SK-N-MC (cell line): ENCODE data around the gene ESYT2.
A peak's percentile ranks its signal among the peaks of the same experiment; 100 is the strongest.

Source experiments
- DNase-seq: peaks from one replicate; pipeline ENCODE4 v3.0.0-alpha.2; 2011; ENCODE audit warnings: low read depth, low spot score
- H3K27ac ChIP-seq: fragments of 200-600 bp; sonication (generic); 2 replicates; pipeline ENCODE4 v1.5.1; 2016; ENCODE audit warnings: mixed run types
- H3K36me3 ChIP-seq: fragments of 200-600 bp; sonication (generic); 2 replicates; pipeline ENCODE4 v1.6.1; 2017; ENCODE audit warnings: antibody characterized with exemption, low read length, mixed read lengths; ENCODE audit not compliant: insufficient read depth
- H3K4me3 ChIP-seq: fragments of 200-600 bp; sonication (generic); 2 replicates; pipeline ENCODE4 v1.5.1; 2016
- H3K9ac ChIP-seq: fragments of 200-600 bp; sonication (generic); 2 replicates; pipeline ENCODE4 v1.8.0; 2017; ENCODE audit warnings: mixed run types, mixed read lengths; ENCODE audit not compliant: insufficient read length
- H3K9me3 ChIP-seq: fragments of 200-600 bp; sonication (generic); 2 replicates; pipeline ENCODE4 v1.6.1; 2017; ENCODE audit warnings: low read depth, mild to moderate bottlenecking, antibody characterized with exemption, low read length, moderate library complexity, mixed read lengths
- EZH2 ChIP-seq: fragments of 200-600 bp; sonication (generic); IDR thresholded peaks from one replicate; pipeline ENCODE4 v1.6.1; 2017; ENCODE audit warnings: antibody characterized with exemption
- FOXP2 ChIP-seq: optimal IDR thresholded peaks from 2 replicates; pipeline ENCODE3; 2011; ENCODE audit warnings: mild to moderate bottlenecking, moderate library complexity; ENCODE audit not compliant: insufficient read depth; ENCODE audit errors: extremely low read length, control extremely low read depth
- POLR2AphosphoS5 ChIP-seq: IDR thresholded peaks from 2 replicates; pipeline ENCODE4 v1.6.1; 2012; ENCODE audit warnings: mild to moderate bottlenecking, low read depth, low read length, borderline replicate concordance

Gene ESYT2

DNA sequence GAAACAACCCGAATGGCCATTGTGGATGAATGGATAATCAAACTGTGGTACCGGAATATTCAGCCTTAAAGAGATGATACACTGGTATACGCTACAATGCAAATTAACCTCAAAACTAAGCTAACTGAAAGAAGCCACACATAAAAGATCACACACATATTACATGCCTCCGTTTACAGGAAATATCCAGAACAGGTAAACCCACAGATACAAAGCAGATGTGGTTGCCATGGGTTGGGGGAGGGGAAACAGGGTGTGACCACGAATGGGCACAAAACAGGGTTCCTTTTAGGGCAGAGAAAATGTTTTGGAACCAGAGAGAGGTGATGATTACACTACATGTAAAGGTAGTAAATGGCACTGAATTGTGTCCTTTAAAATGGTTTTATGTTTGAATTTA lies 16.6 kb downstream of the ESYT2 start:
- Histone ChIP-seq H3K9me3 (no peaks in the 10 kb centered on the region), H3K9ac (no peak overlapping the region), H3K27ac (0 out of 2 replicates have a peak overlapping the region, but pooled peaks have one; percentile 44), H3K36me3 (no peaks in the 10 kb centered on the region), H3K4me3 (no peak overlapping the region)
- DNase-seq = no peak
- no peak for TF ChIP-seq FOXP2
- TF ChIP-seq POLR2AphosphoS5 = no peak
- TF ChIP-seq EZH2 = no peak

DNA sequence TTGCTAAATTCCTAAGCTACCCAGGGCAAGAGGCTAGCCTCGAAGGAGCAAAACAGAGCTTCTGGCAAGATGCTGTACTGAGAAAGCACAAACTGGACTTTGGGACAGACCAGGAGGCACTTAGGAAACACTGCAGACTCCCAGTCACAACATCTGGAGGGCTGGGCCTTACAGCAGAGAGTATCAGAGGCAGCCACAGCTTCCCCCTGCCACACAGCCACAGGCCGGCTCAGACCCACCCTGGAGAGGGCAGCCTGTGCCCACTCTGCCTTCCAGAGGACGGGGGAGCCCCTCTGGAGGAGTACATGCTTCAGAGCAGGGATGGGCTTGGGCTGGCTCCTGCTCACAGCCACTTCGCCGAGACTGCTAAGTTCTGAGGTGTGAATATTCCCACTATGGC lies 17.4 kb downstream of the ESYT2 start:
- H3K9ac ChIP-seq = no peak overlapping the region
- H3K9me3 ChIP-seq = no peaks in the 10 kb centered on the region
- H3K27ac ChIP-seq = no peak overlapping the region
- no peaks in the 10 kb centered on the region for H3K36me3 ChIP-seq
- no peak for DNase-seq
- no peak overlapping the region for H3K4me3 ChIP-seq
- TF ChIP-seq EZH2 = no peak
- no peak for TF ChIP-seq FOXP2
- no peak for TF ChIP-seq POLR2AphosphoS5

DNA sequence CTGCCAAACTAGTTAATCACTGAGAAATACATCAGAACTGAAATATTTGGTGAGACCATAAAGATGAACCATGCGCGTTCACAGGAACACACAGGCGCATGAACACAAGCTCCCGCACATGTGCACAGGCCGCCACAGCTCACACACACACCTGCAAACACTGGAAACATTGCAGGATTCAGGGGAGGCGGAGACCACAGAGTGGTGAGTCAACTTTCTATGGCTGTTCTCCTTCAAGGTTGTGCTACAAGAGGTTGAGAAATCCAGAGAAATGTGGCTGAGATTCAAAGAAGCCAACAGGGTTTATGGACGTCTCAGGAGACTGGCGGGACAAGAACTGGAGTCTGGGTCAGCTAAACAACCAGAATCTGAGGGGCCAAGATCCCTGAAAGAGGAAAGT lies 17.8 kb downstream of the ESYT2 start:
- TF ChIP-seq FOXP2 = no peak
- no peak for TF ChIP-seq EZH2
- no peak for TF ChIP-seq POLR2AphosphoS5
- Histone ChIP-seq H3K27ac (no peak overlapping the region), H3K9ac (no peak overlapping the region)

DNA sequence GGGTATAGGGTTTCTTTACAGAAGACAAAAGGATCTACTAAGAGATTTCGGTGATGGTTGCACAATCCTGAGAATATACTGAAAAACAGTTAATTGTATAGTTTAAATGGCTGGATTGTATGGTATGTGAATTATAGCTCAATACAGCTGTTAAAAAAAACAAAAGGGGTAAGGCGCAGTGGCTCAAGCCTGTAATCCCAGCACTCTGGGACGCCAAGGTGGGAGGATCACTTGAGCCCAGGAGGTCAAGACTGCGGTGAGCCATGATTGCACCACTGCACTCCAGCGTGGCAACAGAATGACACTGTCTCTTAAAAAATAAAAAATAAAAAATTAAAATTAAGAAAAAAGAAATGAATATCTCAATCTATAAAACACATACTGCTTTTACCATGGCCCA lies 18.5 kb downstream of the ESYT2 start:
- Histone ChIP-seq H3K4me3 (no peak overlapping the region), H3K36me3 (no peaks in the 10 kb centered on the region), H3K27ac (no peak overlapping the region), H3K9me3 (no peaks in the 10 kb centered on the region), H3K9ac (no peak overlapping the region)
- DNase-seq = no peak
- no peak for TF ChIP-seq EZH2
- TF ChIP-seq FOXP2 = no peak
- TF ChIP-seq POLR2AphosphoS5 = no peak

More for the DNA sequence above, 17.8 kb downstream of the ESYT2 start:
- H3K36me3 ChIP-seq = no peaks in the 10 kb centered on the region
- DNase-seq = no peak
- no peak overlapping the region for H3K4me3 ChIP-seq
- no peaks in the 10 kb centered on the region for H3K9me3 ChIP-seq

DNA sequence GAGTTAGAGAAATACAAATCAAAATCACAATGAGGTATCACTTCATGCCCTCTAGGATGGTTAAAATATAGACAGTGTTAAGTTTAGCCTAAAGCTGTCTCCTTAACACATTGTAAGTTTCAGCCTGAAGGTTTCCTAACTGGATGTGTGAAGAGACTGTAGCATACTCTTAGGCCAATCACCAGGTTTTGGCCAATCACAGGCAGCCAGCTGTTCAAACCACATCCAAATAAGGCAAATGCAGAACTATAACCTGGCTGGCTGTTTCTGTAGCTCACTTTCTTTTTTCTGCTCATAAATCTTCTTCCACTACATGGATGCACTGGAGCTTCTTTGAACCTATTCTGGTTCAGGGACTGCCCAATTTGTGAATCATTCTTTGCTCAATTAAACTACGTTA lies 19.7 kb downstream of the ESYT2 start:
- Histone ChIP-seq H3K36me3 (no peaks in the 10 kb centered on the region), H3K27ac (no peak overlapping the region), H3K9ac (no peak overlapping the region), H3K4me3 (no peak overlapping the region), H3K9me3 (no peaks in the 10 kb centered on the region)
- TF ChIP-seq POLR2AphosphoS5 = no peak
- no peak for TF ChIP-seq FOXP2
- TF ChIP-seq EZH2 = no peak
- no peak for DNase-seq

DNA sequence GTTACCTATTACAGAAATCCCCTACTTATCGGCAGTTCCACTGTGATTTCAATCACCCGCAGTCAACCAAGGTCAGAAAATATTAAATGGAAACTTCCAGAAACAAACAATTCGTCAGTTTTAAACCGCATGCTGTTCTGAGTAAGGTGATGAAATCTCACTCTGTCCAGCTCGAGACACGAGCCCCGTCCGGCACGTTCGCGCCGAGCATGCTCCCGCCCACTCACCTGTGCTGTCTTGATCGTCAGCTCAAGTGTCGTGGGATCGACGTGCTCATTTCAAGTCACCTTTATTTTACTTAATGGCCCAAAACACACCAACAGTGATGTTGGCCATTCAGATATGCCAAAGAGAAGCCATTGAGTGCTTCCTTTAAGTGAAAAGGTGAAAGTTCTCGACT lies 21.2 kb downstream of the ESYT2 start:
- no peak overlapping the region for H3K9ac ChIP-seq
- H3K9me3 ChIP-seq = no peaks in the 10 kb centered on the region
- TF ChIP-seq POLR2AphosphoS5 (no peak), FOXP2 (no peak), EZH2 (no peak)
- no peak for DNase-seq
- H3K4me3 ChIP-seq = no peak overlapping the region
- no peaks in the 10 kb centered on the region for H3K36me3 ChIP-seq
- no peak overlapping the region for H3K27ac ChIP-seq

DNA sequence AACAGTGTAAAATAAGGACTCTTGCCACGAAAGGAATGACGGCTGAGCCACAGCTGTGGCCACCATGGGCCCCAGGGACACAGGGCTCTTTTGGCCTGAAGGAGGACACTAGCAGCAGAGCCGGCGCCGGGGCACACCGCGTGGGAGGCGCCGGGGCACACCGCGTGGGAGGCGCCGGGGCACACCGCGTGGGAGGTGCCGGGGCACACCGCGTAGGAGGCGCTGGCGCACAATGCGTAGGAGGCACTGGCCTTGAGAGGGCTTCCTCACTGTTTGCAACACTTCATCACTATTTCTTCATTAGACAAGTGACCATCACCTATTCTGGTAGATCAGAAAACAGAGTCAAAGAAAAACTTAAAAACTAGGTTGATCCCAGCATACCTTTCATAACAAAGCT lies 23.4 kb downstream of the ESYT2 start:
- H3K9ac ChIP-seq = no peak overlapping the region

DNA sequence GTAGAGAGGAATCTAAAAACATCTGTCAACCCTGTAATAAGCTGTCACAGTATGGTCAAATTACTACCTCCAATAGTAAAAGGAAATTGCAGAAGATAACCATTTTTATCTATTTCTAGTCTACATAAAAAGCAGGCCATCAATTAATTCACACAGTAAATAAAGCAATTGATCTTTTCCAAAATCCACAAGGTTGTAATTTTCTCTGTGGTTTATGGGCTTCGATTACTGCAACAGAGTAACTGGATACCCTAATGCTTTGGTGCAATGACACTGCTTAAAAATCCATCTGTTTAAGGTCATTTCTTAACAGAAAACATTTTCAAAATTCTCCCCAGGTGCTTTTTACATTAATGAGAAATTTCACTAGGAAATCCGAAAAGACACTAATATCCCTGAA lies 23.9 kb downstream of the ESYT2 start:
- no peaks in the 10 kb centered on the region for H3K9me3 ChIP-seq
- TF ChIP-seq EZH2 (no peak), POLR2AphosphoS5 (no peak)
- no peak overlapping the region for H3K4me3 ChIP-seq
- DNase-seq = no peak
- H3K9ac ChIP-seq = no peak overlapping the region
- H3K27ac ChIP-seq = peak overlapping the region; percentile 29; the same call in 1 of the 2 replicates
- no peaks in the 10 kb centered on the region for H3K36me3 ChIP-seq

More for the DNA sequence above, 23.4 kb downstream of the ESYT2 start:
- Histone ChIP-seq H3K9me3 (no peaks in the 10 kb centered on the region), H3K36me3 (no peaks in the 10 kb centered on the region), H3K27ac (peak overlapping the region; percentile 29; the same call in 1 of the 2 replicates), H3K4me3 (no peak overlapping the region)
- no peak for DNase-seq
- TF ChIP-seq FOXP2 (no peak), EZH2 (no peak), POLR2AphosphoS5 (no peak)

DNA sequence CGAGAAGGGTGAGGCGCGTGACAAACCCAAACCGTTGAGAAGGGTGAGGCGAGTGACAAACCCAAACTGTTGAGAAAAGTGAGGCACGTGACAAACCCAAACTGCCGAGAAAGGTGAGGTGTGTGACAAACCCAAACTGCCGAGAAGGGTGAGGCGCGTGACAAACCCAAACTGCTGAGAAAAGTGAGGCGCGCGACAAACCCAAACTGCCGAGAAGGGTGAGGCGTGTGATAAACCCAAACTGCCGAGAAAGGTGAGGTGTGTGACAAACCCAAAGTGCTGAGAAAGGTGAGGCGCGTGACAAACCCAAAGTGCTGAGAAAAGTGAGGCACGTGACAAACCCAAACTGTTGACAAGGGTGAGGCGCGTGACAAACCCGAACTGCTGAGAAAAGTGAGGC lies 25.0 kb downstream of the ESYT2 start:
- DNase-seq = no peak
- 0 out of 2 replicates have a peak overlapping the region, but pooled peaks have one; percentile 29 for H3K27ac ChIP-seq
- TF ChIP-seq POLR2AphosphoS5 (no peak), FOXP2 (no peak), EZH2 (no peak)
- H3K9ac ChIP-seq = no peak overlapping the region
- no peaks in the 10 kb centered on the region for H3K9me3 ChIP-seq
- no peak overlapping the region for H3K4me3 ChIP-seq
- no peaks in the 10 kb centered on the region for H3K36me3 ChIP-seq

DNA sequence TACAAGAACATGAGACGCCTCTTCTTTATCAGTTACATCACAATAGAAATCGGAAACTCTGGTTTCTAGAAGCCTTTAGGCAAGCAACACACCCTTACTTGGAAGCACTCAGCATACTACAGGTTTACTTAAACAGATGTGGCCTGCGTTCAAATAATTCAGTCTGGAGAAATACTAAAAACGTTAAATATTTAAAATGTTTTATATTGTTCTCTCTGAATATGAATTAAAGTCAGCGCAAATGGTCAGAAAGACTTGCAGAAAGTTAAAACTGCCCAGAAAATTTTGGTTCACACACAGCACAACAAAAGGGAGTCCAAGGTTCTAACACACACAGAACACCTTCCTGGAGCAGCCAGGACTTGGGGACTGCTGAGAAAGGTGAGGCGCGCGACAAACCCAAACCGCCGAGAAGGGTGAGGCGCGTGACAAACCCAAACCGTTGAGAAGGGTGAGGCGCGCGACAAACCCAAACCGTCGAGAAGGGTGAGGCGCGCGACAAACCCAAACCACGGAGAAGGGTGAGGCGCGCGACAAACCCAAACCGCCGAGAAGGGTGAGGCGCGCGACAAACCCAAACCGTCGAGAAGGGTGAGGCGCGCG lies 25.8 kb downstream of the ESYT2 start:
- Histone ChIP-seq H3K27ac (peak overlapping the region; percentile 93), H3K9ac (peak overlapping the region; percentile 8), H3K36me3 (no peaks in the 10 kb centered on the region), H3K4me3 (no peak overlapping the region; the same call in 1 of the 2 replicates), H3K9me3 (no peaks in the 10 kb centered on the region)
- TF ChIP-seq FOXP2 (no peak), EZH2 (no peak), POLR2AphosphoS5 (no peak)
- DNase-seq = no peak
